ENCODE data around the gene SUFU.

GRCh38 chr10:102626026-102626685, 122.4 kb downstream of the SUFU start:
- no peak for TF ChIP-seq TAF1 (IDR thresholded peaks at IDR 0.05; ENCODE audit: low read depth, low read length)
- TF ChIP-seq POLR2A (IDR thresholded peaks at IDR 0.05; ENCODE audit: low read depth, low read length): no peak
- no peak for TF ChIP-seq POLR2AphosphoS5 (IDR thresholded peaks at IDR 0.05; ENCODE audit: low read depth, low read length)

Data from GM12891 (cell line).